A549 (cell line): ENCODE measurements around the gene PIAS4. TPM values are rescaled to one million over a fixed set of nuclear protein-coding genes. Genes with fewer than 3 reads are reported as not detected.
"Not testable (repeated sequence)": the region's sequence is repeated elsewhere in the genome, so short reads cannot be mapped to it uniquely, and the experiment has no call there.

Source experiments
- ATAC-seq, 2 experiments: fragments of 200-7000 bp in 1 of 2; fragments of >200 bp in 1 of 2; cut with Nextera tagmentation in 1 of 2; cut with Tn5 transposase in 1 of 2; 3 replicates each; pipeline versions ENCODE4 v1.8.0 to v1.9.1; 2018 to 2020; ENCODE audit warnings: mild to moderate bottlenecking in 1 of 2, moderate library complexity in 1 of 2
- CTCF ChIA-PET: fragments of 300-600 bp; sonication (Branson Sonifier 250); formaldehyde crosslinking; extraction: SDS; loops from one replicate; lab custom pipeline; 2021; ENCODE audit warnings: antibody characterized with exemption, inconsistent platforms; lab: Yijun Ruan, JAX
- POLR2A ChIA-PET: fragments of 350-600 bp; formaldehyde crosslinking; extraction: SDS; loops from one replicate; lab custom pipeline; 2021; ENCODE audit warnings: antibody characterized with exemption, inconsistent platforms; lab: Yijun Ruan, JAX
- DNase-seq, 2 experiments: peaks; one replicate each; pipeline versions ENCODE4 v3.0.0 to v3.0.0-alpha.2; 2011 to 2016; ENCODE audit warnings: low read depth in 1 of 2, low spot score in 1 of 2
- FAIRE-seq: peaks from 2 replicates; lab custom pipeline; 2011; peaks lifted over from hg19 to GRCh38; lab: Jason Lieb, UNC
- H3K27ac ChIP-seq, 2 experiments: fragments of >200 bp; sonication (Bioruptor Twin); formaldehyde crosslinking; 3 replicates each; pipeline ENCODE4 v1.5.1; 2016 to 2017
- H3K4me1 ChIP-seq: fragments of >200 bp; sonication (Bioruptor Twin); formaldehyde crosslinking; 3 replicates; pipeline ENCODE4 v1.6.1; 2016
- H3K4me2 ChIP-seq: fragments of >200 bp; sonication (Bioruptor Twin); formaldehyde crosslinking; 3 replicates; pipeline ENCODE4 v1.6.1; 2016
- H3K4me3 ChIP-seq: fragments of >200 bp; sonication (Bioruptor Twin); formaldehyde crosslinking; 3 replicates; pipeline ENCODE4 v1.5.1; 2016
- H3K9me3 ChIP-seq: fragments of >200 bp; sonication (Bioruptor Twin); formaldehyde crosslinking; 3 replicates; pipeline ENCODE4 v1.6.1; 2016
- CHD4 ChIP-seq: fragments of 200-600 bp; sonication (generic); IDR thresholded peaks from 2 replicates; pipeline ENCODE4 v1.6.1; 2016; ENCODE audit warnings: antibody characterized with exemption, mild to moderate bottlenecking, borderline replicate concordance
- E2F6 ChIP-seq: IDR thresholded peaks from 2 replicates; pipeline ENCODE4 v1.6.1; 2012; ENCODE audit warnings: low read depth, borderline replicate concordance
- EHF ChIP-seq: fragments of 250-450 bp; sonication (Bioruptor Pico); IDR thresholded peaks from 2 replicates; pipeline ENCODE4 v1.5.0; 2020; ENCODE audit warnings: mild to moderate bottlenecking
- ELK1 ChIP-seq: fragments of 150-350 bp; IDR thresholded peaks from 2 replicates; pipeline ENCODE4 v1.6.1; 2014; ENCODE audit warnings: low read depth, mild to moderate bottlenecking, low read length
- FOSB ChIP-seq: fragments of 250-450 bp; sonication (Bioruptor Pico); IDR thresholded peaks from 2 replicates; pipeline ENCODE4 v1.5.0; 2020; ENCODE audit warnings: mild to moderate bottlenecking, moderate library complexity
- FOSL2 ChIP-seq, 2 experiments: fragments of 450-650 bp in 1 of 2; fragments of >200 bp in 1 of 2; sonication (Bioruptor Twin) in 1 of 2; formaldehyde crosslinking; IDR thresholded peaks; 2 replicates each; pipeline versions ENCODE4 v1.5.0 to v1.6.1; 2016 to 2020; ENCODE audit warnings: mild to moderate bottlenecking in 1 of 2, moderate library complexity in 1 of 2
- FOXS1 ChIP-seq: fragments of 250-450 bp; sonication (Bioruptor Pico); IDR thresholded peaks from 2 replicates; pipeline ENCODE4 v1.5.0; 2020; ENCODE audit warnings: mild to moderate bottlenecking, moderate library complexity
- HES2 ChIP-seq: fragments of >200 bp; sonication (Bioruptor Twin); formaldehyde crosslinking; IDR thresholded peaks from 2 replicates; pipeline ENCODE4 v1.6.1; 2016
- HMGXB4 ChIP-seq: fragments of 250-450 bp; sonication (Bioruptor Pico); IDR thresholded peaks from 2 replicates; pipeline ENCODE4 v1.5.0; 2021; ENCODE audit warnings: mild to moderate bottlenecking, moderate library complexity, borderline replicate concordance
- JUNB ChIP-seq: fragments of >200 bp; sonication (Bioruptor Twin); formaldehyde crosslinking; IDR thresholded peaks from 2 replicates; pipeline ENCODE4 v1.6.1; 2016
- KDM1A ChIP-seq: fragments of 200-600 bp; sonication (generic); IDR thresholded peaks from 2 replicates; pipeline ENCODE4 v1.6.1; 2016; ENCODE audit warnings: low read depth, mild to moderate bottlenecking
- MAFK ChIP-seq: fragments of 450-650 bp; IDR thresholded peaks from 2 replicates; pipeline ENCODE4 v1.6.1; 2014; ENCODE audit not compliant: partially characterized antibody
- NR3C1 ChIP-seq: fragments of >200 bp; sonication (Bioruptor Twin); formaldehyde crosslinking; IDR thresholded peaks from 3 replicates; pipeline ENCODE4 v1.6.1; 2017
- PHF8 ChIP-seq: fragments of 200-600 bp; sonication (generic); IDR thresholded peaks from 2 replicates; pipeline ENCODE4 v1.6.1; 2016; ENCODE audit warnings: low read depth, mild to moderate bottlenecking, antibody characterized with exemption, moderate library complexity, borderline replicate concordance
- POLR2AphosphoS2 ChIP-seq: conservative IDR thresholded peaks from 2 replicates; pipeline ENCODE4 v1.6.1; 2012; ENCODE audit warnings: low read length, improper control_type of control experiment, inconsistent platforms
- RAD21 ChIP-seq, 2 experiments: fragments of >200 bp in 1 of 2; sonication (Bioruptor Twin) in 1 of 2; formaldehyde crosslinking in 1 of 2; IDR thresholded peaks in 1 of 2; conservative IDR thresholded peaks in 1 of 2; 2 replicates in 1 of 2; 3 replicates in 1 of 2; pipeline ENCODE4 v1.6.1; 2012 to 2018; ENCODE audit warnings: inconsistent platforms in 1 of 2
- REST ChIP-seq: fragments of 200-600 bp; sonication (generic); IDR thresholded peaks from 2 replicates; pipeline ENCODE4 v1.6.1; 2016; ENCODE audit warnings: antibody characterized with exemption, mild to moderate bottlenecking, moderate library complexity
- RNF2 ChIP-seq: fragments of 200-600 bp; sonication (generic); IDR thresholded peaks from 2 replicates; pipeline ENCODE4 v1.6.1; 2016; ENCODE audit warnings: low read depth, mild to moderate bottlenecking, antibody characterized with exemption, moderate library complexity, borderline replicate concordance
- SREBF2 ChIP-seq: fragments of 450-650 bp; IDR thresholded peaks from 2 replicates; pipeline ENCODE4 v1.6.1; 2014; ENCODE audit warnings: mild to moderate bottlenecking, moderate library complexity
- ZC3H11A ChIP-seq: fragments of 450-650 bp; IDR thresholded peaks from 2 replicates; pipeline ENCODE4 v1.6.1; 2014; ENCODE audit warnings: antibody characterized with exemption, mild to moderate bottlenecking
- WGBS: methylation state at CpG from one replicate; pipeline ENCODE4 v1.1.6; 2017; ENCODE audit errors: missing lambda C conversion rate; 5-methylcytosine and 5-hydroxymethylcytosine counted together
- polyA plus RNA-seq, 4 experiments: library from polyadenylated mRNA; depleted of rRNA in 3 of 4; stranded (reverse); fragments of >200 nt; fragmentation: RNase III in 1 of 4; extraction: RNeasy Plus Mini Kit Qiagen cat#74134 plus additional on column Dnase treatment in 1 of 4; gene quantifications; 2 replicates in 3 of 4; 3 replicates in 1 of 4; pipeline ENCODE4 v1.2.3, GENCODE V29; 2011 to 2017

PIAS4 gene
- polyA plus RNA-seq, 2 of the 4 experiments (the other 2 are of a cell fraction), result 5.2 to 12.8 TPM

GRCh38 chr19:3990815-3991117 lies 16.8 kb upstream of the PIAS4 start (continued):
- no peak for TF ChIP-seq REST
- TF ChIP-seq EHF (CRISPR knock-in tag), result no peak
- no peak for TF ChIP-seq HES2
- no peak for TF ChIP-seq ZC3H11A
- TF ChIP-seq FOXS1 (CRISPR knock-in tag), result no peak
- no peak for TF ChIP-seq MAFK
- TF ChIP-seq NR3C1, result no peak
- no peak for TF ChIP-seq JUNB
- TF ChIP-seq, all 56 proteins: peak for 0

- Histone ChIP-seq H3K4me3 (no peak overlapping the region), H3K27ac (no peak overlapping the region), H3K9me3 (no peaks in the 10 kb centered on the region), H3K4me1 (no peaks in the 10 kb centered on the region), H3K4me2 (no peak overlapping the region)
- 65% methylated on average over 6 of the region's 6 CpGs for WGBS
- ATAC-seq, result no peak
- ChIA-PET POLR2A (no interaction called here), CTCF (interaction anchor here (0.9 kb wide), 1 partner anchor 10 kb away, joined by 3 read pairs; no protein-coding TSS in a partner anchor)
- TF ChIP-seq ELK1, result no peak
- no peak for TF ChIP-seq CHD4
- no peak for TF ChIP-seq FOSB
- no peak for TF ChIP-seq NR3C1
- no peak for TF ChIP-seq FOSL2 (IDR thresholded peaks at IDR 0.05)
- TF ChIP-seq FOSL2 (CRISPR knock-in tag; IDR thresholded peaks at IDR 0.05), result no peak
- no peak for TF ChIP-seq HES2
- no peak for TF ChIP-seq RNF2
- TF ChIP-seq SREBF2, result no peak
- no peak for TF ChIP-seq PHF8
- no peak for TF ChIP-seq E2F6
- TF ChIP-seq KDM1A, result no peak
- no peak for TF ChIP-seq HMGXB4 (CRISPR knock-in tag)
- no peak for TF ChIP-seq RAD21 (conservative IDR thresholded peaks at IDR 0.05 in 1 of 2, IDR thresholded peaks at IDR 0.05 in 1 of 2)
- no peak for TF ChIP-seq EHF (CRISPR knock-in tag)
- no peak for TF ChIP-seq POLR2AphosphoS2
- no peak for TF ChIP-seq FOXS1 (CRISPR knock-in tag)
- DNase-seq, result no peak
- FAIRE-seq, result no peak
These were observed 11.9 kb upstream of the PIAS4 start for GRCh38 chr19:3995607-3996006.

- H3K4me3 ChIP-seq, DNase-seq, H3K4me2 ChIP-seq, H3K9me3 ChIP-seq, H3K27ac ChIP-seq, CTCF ChIA-PET, ATAC-seq, FAIRE-seq, H3K4me1 ChIP-seq, POLR2A ChIA-PET: not testable (repeated sequence)
- 71% methylated on average over 13 of the region's 29 CpGs for WGBS
These were observed 8.7 kb upstream of the PIAS4 start for GRCh38 chr19:3998667-3999412.

- POLR2A ChIA-PET, H3K4me1 ChIP-seq, H3K27ac ChIP-seq, H3K9me3 ChIP-seq, ATAC-seq, DNase-seq, H3K4me2 ChIP-seq, FAIRE-seq, H3K4me3 ChIP-seq: not testable (repeated sequence)
- 92% methylated on average over 5 of the region's 5 CpGs for WGBS
- CTCF ChIA-PET, result interaction anchor here (0.6 to 1.4 kb wide), 4 partner anchors 10 to 232 kb away, joined by 3 to 6 read pairs (median 4); no protein-coding TSS in a partner anchor
These were observed 6.7 kb upstream of the PIAS4 start for GRCh38 chr19:4000798-4001197.
